Activated naive CD8-positive, alpha-beta T cell treated with anti-CD3 and anti-CD28 coated beads, Interleukin-2, amount 10 ng/mL, durations not matched to agents 7 days and 5 days (primary cell): ENCODE results near the gene ALKBH1. TPM values are rescaled to one million over a fixed set of nuclear protein-coding genes. Genes with fewer than 3 reads are reported as not detected.
"Not testable (repeated sequence)": the region's sequence is repeated elsewhere in the genome, so short reads cannot be mapped to it uniquely, and the experiment has no call there.

Experiments
- ATAC-seq: fragments of 150-1000 bp; cut with Tn5 transposase; one replicate; pipeline ENCODE4 v1.10.0; 2021; ENCODE audit warnings: low read depth, moderate library complexity
- POLR2A ChIA-PET: fragments of 350-600 bp; sonication (Branson Sonifier 250); formaldehyde crosslinking; loops from one replicate; lab custom pipeline; 2021; ENCODE audit warnings: antibody characterized with exemption; lab: Charles Lee
- DNase-seq: peaks from one replicate; pipeline ENCODE4 v3.0.0; 2021
- H3K27ac Mint-ChIP-seq: one replicate; pipeline ENCODE4 v1.8.0; 2022; ENCODE audit warnings: mild to moderate bottlenecking, mixed read lengths
- H3K27me3 Mint-ChIP-seq: one replicate; pipeline ENCODE4 v1.8.0; 2022; ENCODE audit warnings: mild to moderate bottlenecking, moderate library complexity, mixed read lengths
- H3K36me3 Mint-ChIP-seq: one replicate; pipeline ENCODE4 v1.8.0; 2021; ENCODE audit warnings: mild to moderate bottlenecking, mixed read lengths
- H3K4me1 Mint-ChIP-seq: one replicate; pipeline ENCODE4 v1.8.0; 2021; ENCODE audit warnings: mixed read lengths
- H3K4me3 Mint-ChIP-seq: one replicate; pipeline ENCODE4 v1.8.0; 2022; ENCODE audit warnings: mild to moderate bottlenecking, moderate library complexity, mixed read lengths
- H3K9me3 Mint-ChIP-seq: one replicate; pipeline ENCODE4 v1.8.0; 2021; ENCODE audit warnings: mixed read lengths
- total RNA-seq, 2 experiments: library from RNA; stranded (reverse); gene quantifications; one replicate each; pipeline ENCODE4 v1.2.3, GENCODE V29; 2021

The ALKBH1 gene
- total RNA-seq, 2 experiments from 2014 or later: 15.1 to 16.8 TPM

GRCh38 chr14:77710364-77710763, 2.5 kb upstream of the ALKBH1 start:
- ATAC-seq (no peak), DNase-seq (no peak)
- H3K27ac Mint-ChIP-seq: no peak overlapping the region

DNA sequence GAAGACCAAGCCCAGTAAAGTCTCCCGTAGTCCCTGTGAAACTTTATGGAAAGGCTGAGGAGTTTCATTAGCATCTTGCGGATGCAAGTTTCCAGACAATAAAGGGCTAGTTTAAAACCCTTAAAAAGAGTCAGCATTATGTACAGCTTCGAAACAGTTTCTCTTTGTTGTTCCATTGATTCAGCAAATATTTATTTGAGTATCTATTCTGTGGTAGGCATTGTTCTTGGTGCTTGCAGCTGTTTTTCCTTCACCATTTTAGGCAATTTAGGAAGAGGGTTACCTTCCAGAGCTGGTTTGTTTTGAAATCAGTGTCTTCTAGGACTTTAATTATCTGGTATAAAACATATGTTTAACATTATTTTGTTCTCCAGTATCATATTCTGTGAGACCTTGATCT, 1.6 kb upstream of the ALKBH1 start:
- peaks cover 13% of the 10 kb centered on the region for H3K36me3 Mint-ChIP-seq
- no peaks in the 10 kb centered on the region for H3K27me3 Mint-ChIP-seq
- H3K27ac Mint-ChIP-seq: no peak overlapping the region
- H3K4me3 Mint-ChIP-seq: peak overlapping the region; percentile 96
- POLR2A ChIA-PET: no interaction called here
- no peaks in the 10 kb centered on the region for H3K9me3 Mint-ChIP-seq
- peaks cover 37% of the 10 kb centered on the region for H3K4me1 Mint-ChIP-seq
- ATAC-seq: no peak
- DNase-seq: no peak

More at GRCh38 chr14:77710364-77710763, 2.5 kb upstream of the ALKBH1 start:
- Mint-ChIP-seq H3K9me3 (no peaks in the 10 kb centered on the region), H3K4me3 (no peak overlapping the region), H3K4me1 (peaks cover 39% of the 10 kb centered on the region), H3K27me3 (no peaks in the 10 kb centered on the region), H3K36me3 (peaks cover 21% of the 10 kb centered on the region)
- POLR2A ChIA-PET: no interaction called here

GRCh38 chr14:77708749-77709148, 926 bp upstream of the ALKBH1 start:
- Mint-ChIP-seq H3K36me3 (peaks cover 13% of the 10 kb centered on the region), H3K27ac (peak overlapping the region; percentile 97), H3K4me1 (peaks cover 37% of the 10 kb centered on the region), H3K27me3 (no peaks in the 10 kb centered on the region), H3K9me3 (no peaks in the 10 kb centered on the region), H3K4me3 (peak overlapping the region; percentile 96)
- DNase-seq (no peak), ATAC-seq (no peak)
- POLR2A ChIA-PET: interaction anchor here (0.6 to 0.9 kb wide), 3 partner anchors 31 to 97 kb away, joined by 3 to 5 read pairs (median 3); no protein-coding TSS in a partner anchor

GRCh38 chr14:77707355-77707723, 484 bp downstream of the ALKBH1 start:
- POLR2A ChIA-PET: no interaction called here
- DNase-seq (no peak), ATAC-seq (peak; percentile 21)
- Mint-ChIP-seq H3K36me3 (peaks cover 9% of the 10 kb centered on the region), H3K4me1 (peaks cover 32% of the 10 kb centered on the region), H3K9me3 (no peaks in the 10 kb centered on the region), H3K27me3 (no peaks in the 10 kb centered on the region), H3K27ac (peak overlapping the region; percentile 97), H3K4me3 (peak overlapping the region; percentile 96)

- Mint-ChIP-seq H3K27ac (no peak overlapping the region), H3K9me3 (no peaks in the 10 kb centered on the region), H3K4me1 (peaks cover 1% of the 10 kb centered on the region), H3K27me3 (no peaks in the 10 kb centered on the region), H3K4me3 (no peak overlapping the region), H3K36me3 (peaks cover 14% of the 10 kb centered on the region)
- no peak for ATAC-seq
- POLR2A ChIA-PET: no interaction called here
- DNase-seq: no peak
Measured at GRCh38 chr14:77691259-77691658, 16.6 kb downstream of the ALKBH1 start.

DNA sequence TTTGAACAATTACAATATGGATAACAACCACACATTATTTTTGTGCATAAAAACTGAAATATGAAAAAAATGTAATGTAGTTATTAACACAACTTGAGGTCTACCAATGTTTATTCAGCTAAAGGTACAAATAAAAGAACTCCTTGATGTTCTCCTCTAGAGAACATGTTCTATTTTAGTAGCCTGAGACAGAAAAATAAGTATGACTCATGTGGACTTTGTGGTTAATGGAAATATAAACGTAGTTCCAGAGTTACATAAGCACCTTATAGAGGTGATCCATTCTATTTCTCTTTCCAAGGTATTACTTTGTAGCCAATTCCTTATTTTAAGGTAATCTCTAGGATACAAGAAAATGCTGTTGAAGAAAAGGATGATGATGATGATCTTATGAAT, 25.7 kb downstream of the ALKBH1 start:
- POLR2A ChIA-PET: no interaction called here
- Mint-ChIP-seq H3K4me3 (no peak overlapping the region), H3K4me1 (no peaks in the 10 kb centered on the region), H3K27ac (no peak overlapping the region), H3K27me3 (no peaks in the 10 kb centered on the region), H3K36me3 (peaks cover 9% of the 10 kb centered on the region), H3K9me3 (no peaks in the 10 kb centered on the region)
- DNase-seq: no peak
- no peak for ATAC-seq

GRCh38 chr14:77681196-77682157, 26.3 kb downstream of the ALKBH1 start:
- Mint-ChIP-seq H3K9me3 (no peaks in the 10 kb centered on the region), H3K27ac (no peak overlapping the region), H3K27me3 (no peaks in the 10 kb centered on the region), H3K4me1 (no peaks in the 10 kb centered on the region), H3K36me3 (peaks cover 5% of the 10 kb centered on the region), H3K4me3 (no peak overlapping the region)
- no peak for ATAC-seq
- POLR2A ChIA-PET: no interaction called here
- no peak for DNase-seq

DNA sequence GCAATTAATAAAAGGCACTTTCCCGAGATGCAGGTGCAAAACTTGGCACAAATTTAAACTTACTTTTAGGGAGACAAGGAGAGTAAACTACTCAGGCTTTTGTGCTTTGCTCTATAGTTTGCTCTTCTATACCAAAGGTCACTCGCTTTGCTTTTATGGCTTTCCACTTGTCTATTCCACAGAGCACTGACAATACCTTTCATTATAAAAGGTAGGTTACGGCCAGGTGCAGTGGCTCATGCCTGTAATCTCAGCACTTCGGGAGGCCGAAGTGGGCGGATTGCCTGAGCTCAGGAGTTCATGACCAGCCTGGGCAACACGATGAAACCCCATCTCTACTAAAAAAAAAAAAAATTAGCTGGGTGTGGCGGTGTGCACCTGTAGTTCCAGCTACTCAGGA, 32.9 kb downstream of the ALKBH1 start:
- Mint-ChIP-seq H3K4me1 (no peaks in the 10 kb centered on the region), H3K36me3 (peaks cover 24% of the 10 kb centered on the region), H3K9me3 (no peaks in the 10 kb centered on the region), H3K27ac (no peak overlapping the region), H3K27me3 (no peaks in the 10 kb centered on the region), H3K4me3 (no peak overlapping the region)
- POLR2A ChIA-PET: no interaction called here
- DNase-seq: no peak
- ATAC-seq: no peak

GRCh38 chr14:77673193-77673592, 34.6 kb downstream of the ALKBH1 start:
- Mint-ChIP-seq H3K27ac (no peak overlapping the region), H3K4me3 (no peak overlapping the region), H3K36me3 (peaks cover 24% of the 10 kb centered on the region), H3K9me3 (no peaks in the 10 kb centered on the region), H3K27me3 (no peaks in the 10 kb centered on the region), H3K4me1 (no peaks in the 10 kb centered on the region)
- POLR2A ChIA-PET: no interaction called here
- DNase-seq (no peak), ATAC-seq (no peak)

- POLR2A ChIA-PET: interaction anchor here (0.7 kb wide), 1 partner anchor 201 kb away, joined by 3 read pairs; no protein-coding TSS in a partner anchor
Measured at GRCh38 chr14:77667331-77667730, 40.5 kb downstream of the ALKBH1 start.

GRCh38 chr14:77663293-77663692, 44.5 kb downstream of the ALKBH1 start:
- DNase-seq (no peak), ATAC-seq (no peak)
- Mint-ChIP-seq H3K27ac (no peak overlapping the region), H3K9me3 (no peaks in the 10 kb centered on the region), H3K27me3 (no peaks in the 10 kb centered on the region), H3K4me3 (no peak overlapping the region), H3K36me3 (no peaks in the 10 kb centered on the region), H3K4me1 (peaks cover 3% of the 10 kb centered on the region)
- POLR2A ChIA-PET: no interaction called here

More at GRCh38 chr14:77667331-77667730, 40.5 kb downstream of the ALKBH1 start:
- DNase-seq (no peak), ATAC-seq (no peak)
- Mint-ChIP-seq H3K4me3 (no peak overlapping the region), H3K27me3 (no peaks in the 10 kb centered on the region), H3K4me1 (peaks cover 3% of the 10 kb centered on the region), H3K27ac (no peak overlapping the region), H3K36me3 (peaks cover 2% of the 10 kb centered on the region), H3K9me3 (no peaks in the 10 kb centered on the region)

- not testable (repeated sequence) for DNase-seq
Measured at GRCh38 chr14:77661562-77661961, 46.3 kb downstream of the ALKBH1 start.

DNA sequence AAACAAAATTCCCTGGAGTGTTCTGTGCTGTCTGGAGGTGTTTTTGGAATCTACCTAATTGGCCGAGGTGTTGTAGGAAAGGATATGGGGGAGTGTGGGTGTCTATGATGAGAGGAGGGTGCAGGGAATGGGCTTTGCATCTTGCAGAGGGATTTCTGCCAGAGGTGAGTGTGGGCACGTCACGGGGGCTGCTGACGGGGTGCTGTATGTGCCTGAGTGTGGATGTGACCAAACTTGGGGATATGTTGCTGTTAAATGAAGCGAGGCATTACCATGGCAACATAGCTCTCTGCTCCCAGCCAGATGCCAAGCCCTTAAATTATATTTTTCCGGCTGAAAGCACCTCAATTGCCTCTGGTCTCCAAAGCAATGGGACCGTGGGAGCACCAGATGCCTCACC, 47.1 kb downstream of the ALKBH1 start:
- Mint-ChIP-seq H3K4me3 (no peak overlapping the region), H3K27me3 (no peaks in the 10 kb centered on the region), H3K36me3 (no peaks in the 10 kb centered on the region), H3K9me3 (no peaks in the 10 kb centered on the region), H3K27ac (no peak overlapping the region), H3K4me1 (no peaks in the 10 kb centered on the region)
- ATAC-seq (no peak), DNase-seq (no peak)
- POLR2A ChIA-PET: no interaction called here

More at GRCh38 chr14:77661562-77661961, 46.3 kb downstream of the ALKBH1 start:
- H3K27ac Mint-ChIP-seq, ATAC-seq, H3K36me3 Mint-ChIP-seq, H3K4me3 Mint-ChIP-seq, POLR2A ChIA-PET, H3K4me1 Mint-ChIP-seq, H3K27me3 Mint-ChIP-seq, H3K9me3 Mint-ChIP-seq: not testable (repeated sequence)

DNA sequence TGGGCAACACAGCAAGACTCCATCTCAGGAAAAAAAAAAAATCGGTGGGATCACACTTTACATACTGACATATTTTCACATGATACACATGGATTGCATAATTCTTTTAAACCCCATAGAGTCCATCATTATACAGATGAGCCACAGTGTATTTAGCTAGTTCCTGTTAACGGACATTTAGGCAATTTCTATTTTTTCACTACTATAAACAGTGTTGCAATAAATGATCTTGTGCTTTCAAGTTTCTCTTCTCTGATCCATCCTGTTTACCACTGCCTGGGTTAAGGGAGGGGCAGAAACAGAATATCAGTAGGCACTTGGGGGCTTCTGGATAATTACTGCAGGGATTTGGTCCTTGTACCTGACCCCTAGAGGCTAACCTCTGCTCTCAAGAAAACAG, 48.0 kb downstream of the ALKBH1 start:
- ATAC-seq: no peak
- Mint-ChIP-seq H3K27me3 (no peaks in the 10 kb centered on the region), H3K4me1 (no peaks in the 10 kb centered on the region), H3K36me3 (no peaks in the 10 kb centered on the region), H3K27ac (no peak overlapping the region), H3K4me3 (no peak overlapping the region), H3K9me3 (no peaks in the 10 kb centered on the region)
- DNase-seq: no peak
- POLR2A ChIA-PET: no interaction called here
